Measurements from ENCODE around the gene POLD1. TPM values are rescaled to one million over a fixed set of nuclear protein-coding genes. Genes with fewer than 3 reads are reported as not detected.
"Not testable (repeated sequence)": the region's sequence is repeated elsewhere in the genome, so short reads cannot be mapped to it uniquely, and the experiment has no call there.

The POLD1 gene
- total RNA-seq, 1 donor from 2014 or later: 35.1 TPM

DNA sequence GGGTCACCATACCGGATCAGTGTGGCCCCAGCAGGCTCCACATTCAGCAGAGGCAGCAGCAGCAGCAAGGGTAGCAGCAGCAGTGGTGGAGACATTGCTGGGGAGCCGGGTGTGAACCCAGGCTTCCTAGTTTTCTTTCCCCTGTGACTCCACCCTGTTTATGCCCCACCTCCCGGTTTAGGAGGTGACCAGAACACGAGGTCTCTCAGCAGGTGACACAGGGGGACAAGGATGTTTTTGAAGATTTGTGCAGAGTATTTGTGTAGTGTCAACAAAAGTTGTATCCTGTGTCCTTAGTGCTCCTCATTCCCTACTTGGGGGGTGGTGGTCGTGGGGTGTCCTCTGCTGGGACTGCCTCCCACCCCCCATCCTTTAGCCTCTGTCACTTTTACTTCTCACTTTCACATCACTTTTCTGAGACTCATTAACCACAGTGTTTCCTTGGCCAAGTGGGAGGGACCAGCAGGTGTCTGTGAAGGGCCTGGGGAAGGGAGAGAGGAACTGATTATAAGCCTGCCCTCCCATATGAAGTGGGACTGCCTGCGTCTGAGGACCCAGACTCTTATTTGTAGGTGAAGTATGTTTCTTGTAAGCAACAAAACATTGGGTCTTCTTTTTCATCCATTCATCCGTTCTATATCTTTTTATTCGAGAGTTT, 39.4 kb upstream of the POLD1 start:
- Histone ChIP-seq H3K36me3 (no peaks in the 10 kb centered on the region), H3K9me3 (no peaks in the 10 kb centered on the region), H3K27ac (no peak overlapping the region), H3K4me1 (peaks cover 4% of the 10 kb centered on the region), H3K4me3 (peak overlapping the region; percentile 26), H3K27me3 (ENCODE audit: low read depth) (no peaks in the 10 kb centered on the region)
- ATAC-seq: peak; percentile 41 to 46
- peak; percentile 33 for DNase-seq
- intact Hi-C loops (cut with DNase I): no loop called here
- TF ChIP-seq, protein P1, sequence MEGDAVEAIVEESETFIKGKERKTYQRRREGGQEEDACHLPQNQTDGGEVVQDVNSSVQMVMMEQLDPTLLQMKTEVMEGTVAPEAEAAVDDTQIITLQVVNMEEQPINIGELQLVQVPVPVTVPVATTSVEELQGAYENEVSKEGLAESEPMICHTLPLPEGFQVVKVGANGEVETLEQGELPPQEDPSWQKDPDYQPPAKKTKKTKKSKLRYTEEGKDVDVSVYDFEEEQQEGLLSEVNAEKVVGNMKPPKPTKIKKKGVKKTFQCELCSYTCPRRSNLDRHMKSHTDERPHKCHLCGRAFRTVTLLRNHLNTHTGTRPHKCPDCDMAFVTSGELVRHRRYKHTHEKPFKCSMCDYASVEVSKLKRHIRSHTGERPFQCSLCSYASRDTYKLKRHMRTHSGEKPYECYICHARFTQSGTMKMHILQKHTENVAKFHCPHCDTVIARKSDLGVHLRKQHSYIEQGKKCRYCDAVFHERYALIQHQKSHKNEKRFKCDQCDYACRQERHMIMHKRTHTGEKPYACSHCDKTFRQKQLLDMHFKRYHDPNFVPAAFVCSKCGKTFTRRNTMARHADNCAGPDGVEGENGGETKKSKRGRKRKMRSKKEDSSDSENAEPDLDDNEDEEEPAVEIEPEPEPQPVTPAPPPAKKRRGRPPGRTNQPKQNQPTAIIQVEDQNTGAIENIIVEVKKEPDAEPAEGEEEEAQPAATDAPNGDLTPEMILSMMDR (IDR thresholded peaks at IDR 0.05): no peak

DNA sequence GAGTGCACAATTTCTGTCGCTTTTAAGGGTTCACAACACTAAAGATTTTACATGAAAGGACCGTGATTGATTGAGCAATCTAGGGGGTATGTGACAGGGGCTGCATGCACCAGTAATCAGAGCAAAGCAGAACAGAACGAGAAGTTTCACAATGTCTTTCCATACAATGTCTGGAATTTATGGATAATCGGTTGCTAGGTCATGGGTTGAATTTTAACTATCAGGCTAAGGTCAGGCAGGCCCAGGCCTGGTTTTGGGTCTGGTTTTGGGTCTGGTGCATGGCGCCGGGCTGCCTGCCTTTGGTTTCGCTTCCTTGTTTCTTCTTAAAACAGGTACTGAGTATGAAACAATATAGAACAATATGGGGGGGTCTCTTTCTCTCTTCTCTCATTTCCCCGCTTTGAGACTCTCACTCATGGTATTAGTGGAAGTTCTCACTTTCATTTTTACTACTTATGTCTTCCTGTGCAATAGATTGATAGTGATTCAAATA, 37.0 kb upstream of the POLD1 start:
- ATAC-seq; H3K4me1 ChIP-seq; H3K27me3 ChIP-seq (ENCODE audit: low read depth); H3K36me3 ChIP-seq; intact Hi-C loops (cut with DNase I); H3K9me3 ChIP-seq; H3K4me3 ChIP-seq; H3K27ac ChIP-seq: not testable (repeated sequence)
- DNase-seq: peak; percentile 49

DNA sequence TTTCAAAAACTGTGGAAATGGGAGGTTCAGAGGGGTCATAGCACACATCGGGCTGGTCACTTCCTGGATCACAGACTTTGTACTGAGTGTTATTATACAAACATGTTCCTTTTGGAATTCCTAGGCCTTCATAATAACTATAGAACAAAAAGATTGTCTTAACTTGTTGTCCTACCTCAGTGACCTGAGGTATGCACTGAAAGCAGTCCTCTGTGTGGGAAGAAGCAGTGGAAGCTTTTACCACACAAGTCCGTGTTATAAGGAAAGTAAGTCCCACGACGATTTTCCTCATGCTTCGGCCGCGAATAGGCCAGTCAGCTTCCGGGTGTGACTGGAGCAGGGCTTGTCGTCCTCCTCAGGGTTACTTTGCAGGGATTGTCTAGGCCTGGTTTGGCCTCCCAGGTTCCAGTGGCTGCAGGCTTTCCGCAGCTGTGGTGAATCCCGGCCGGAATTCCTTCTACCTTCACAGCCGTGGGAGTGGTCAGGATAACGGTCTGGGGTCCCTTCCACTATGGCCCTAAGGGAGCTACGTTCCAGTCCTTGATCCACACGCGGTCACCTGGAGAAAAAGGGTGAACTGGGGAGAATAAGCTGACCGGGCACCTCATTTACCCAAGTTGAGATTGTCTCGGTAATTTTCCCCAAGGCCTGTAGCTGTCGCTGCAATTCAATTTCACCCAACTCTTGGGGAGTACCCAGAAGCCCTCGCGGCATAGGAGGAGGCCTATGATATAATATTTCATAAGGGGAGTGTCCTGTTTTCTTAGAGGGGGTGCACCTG, 34.7 kb upstream of the POLD1 start:
- DNase-seq: peak; percentile 18
- no peaks in the 10 kb centered on the region for H3K36me3 ChIP-seq
- no peaks in the 10 kb centered on the region for H3K27me3 ChIP-seq (ENCODE audit: low read depth)
- no peak overlapping the region for H3K27ac ChIP-seq
- ATAC-seq: no peak
- intact Hi-C loops (cut with DNase I): no loop called here
- no peaks in the 10 kb centered on the region for H3K4me1 ChIP-seq
- H3K9me3 ChIP-seq: no peaks in the 10 kb centered on the region
- H3K4me3 ChIP-seq: no peak overlapping the region
- TF ChIP-seq, protein P1 (IDR thresholded peaks at IDR 0.05): no peak

DNA sequence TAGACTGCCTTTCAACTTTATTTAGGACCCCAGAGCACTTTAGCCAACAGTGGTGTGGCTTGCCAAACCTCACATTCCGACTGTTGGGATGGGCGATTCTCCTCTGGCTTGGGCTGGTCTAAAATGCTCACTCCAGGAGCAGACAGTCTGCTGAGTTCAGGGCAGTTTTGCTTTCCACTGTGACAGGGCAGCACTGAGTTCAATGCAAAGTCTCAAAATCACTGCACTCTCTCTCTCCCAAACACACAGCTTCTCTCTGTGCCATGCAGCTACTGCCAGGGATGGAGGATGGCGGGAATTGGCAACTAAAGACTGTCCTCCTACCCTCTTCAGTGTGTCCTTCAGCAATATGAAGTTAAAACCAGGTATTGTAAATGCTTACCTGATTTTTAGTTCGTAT, 31.9 kb upstream of the POLD1 start:
- TF ChIP-seq, protein P1 (IDR thresholded peaks at IDR 0.05): no peak
- Histone ChIP-seq H3K9me3 (no peaks in the 10 kb centered on the region), H3K36me3 (no peaks in the 10 kb centered on the region), H3K4me1 (peaks cover 1% of the 10 kb centered on the region), H3K27ac (no peak overlapping the region), H3K27me3 (ENCODE audit: low read depth) (no peaks in the 10 kb centered on the region), H3K4me3 (no peak overlapping the region)
- no peak for ATAC-seq
- DNase-seq: no peak
- intact Hi-C loops (cut with DNase I): no loop called here

DNA sequence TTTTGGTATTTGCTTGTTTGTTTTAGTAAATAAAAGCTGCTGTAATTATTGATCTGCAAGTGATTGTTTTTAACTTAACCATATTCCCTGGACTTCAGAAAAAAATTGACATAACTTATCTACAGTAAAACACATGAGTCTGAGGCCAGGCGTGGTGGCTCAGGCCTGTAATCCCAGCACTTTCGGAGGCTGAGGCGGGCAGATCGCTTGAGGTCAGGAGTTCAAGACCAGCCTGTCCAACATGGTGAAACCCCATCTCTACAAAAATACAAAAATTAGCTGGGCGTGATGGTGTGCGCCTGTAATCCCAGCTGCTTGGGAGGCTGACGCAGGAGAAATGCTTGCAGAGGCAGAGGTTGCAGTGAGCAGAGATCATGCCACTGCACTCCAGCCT, 30.7 kb upstream of the POLD1 start:
- H3K4me1 ChIP-seq: peaks cover 14% of the 10 kb centered on the region
- not testable (repeated sequence) for ATAC-seq, H3K9me3 ChIP-seq

DNA sequence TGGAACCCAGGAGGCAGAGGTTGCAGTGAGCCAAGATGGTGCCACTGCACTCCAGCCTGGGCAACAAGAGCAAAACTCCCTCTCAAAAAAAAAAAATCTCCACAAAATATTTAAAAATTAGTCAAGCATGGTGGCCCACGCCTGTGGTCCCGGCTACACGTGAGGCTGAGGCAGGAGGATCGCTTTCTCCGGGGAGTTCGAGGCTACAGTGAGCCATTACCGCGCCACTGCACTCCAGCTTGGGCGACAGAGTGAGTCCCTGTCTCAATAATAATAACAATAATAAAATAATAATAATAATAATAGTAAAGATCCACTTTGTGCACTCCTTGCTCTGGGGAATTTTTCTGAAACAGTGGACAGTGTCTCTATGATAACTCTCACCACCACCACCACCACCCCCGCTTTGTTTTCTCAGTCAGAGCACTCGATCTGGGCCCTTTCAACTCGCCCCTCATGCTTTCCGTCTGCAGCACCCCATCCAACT, 27.4 kb upstream of the POLD1 start:
- Histone ChIP-seq H3K36me3 (peaks cover 4% of the 10 kb centered on the region), H3K27me3 (ENCODE audit: low read depth) (no peaks in the 10 kb centered on the region), H3K27ac (peak overlapping the region; percentile 88), H3K4me1 (peaks cover 27% of the 10 kb centered on the region), H3K4me3 (peak overlapping the region; percentile 55), H3K9me3 (no peaks in the 10 kb centered on the region)
- intact Hi-C loops (cut with DNase I): no loop called here
- TF ChIP-seq, protein P1 (IDR thresholded peaks at IDR 0.05): no peak
- DNase-seq: peak; percentile 44
- no peak for ATAC-seq

More for the DNA sequence above, 30.7 kb upstream of the POLD1 start:
- intact Hi-C loops (cut with DNase I); H3K27ac ChIP-seq; H3K27me3 ChIP-seq (ENCODE audit: low read depth); H3K4me3 ChIP-seq; H3K36me3 ChIP-seq: not testable (repeated sequence)
- DNase-seq: peak; percentile 28
